ENCODE results near the gene PLEKHA7. TPM values are rescaled to one million over a fixed set of nuclear protein-coding genes. Genes with fewer than 3 reads are reported as not detected.
A peak's percentile ranks its signal among the peaks of the same experiment; 100 is the strongest.

PLEKHA7 gene
- total RNA-seq, 1 experiment from 2014 or later, result 1.7 TPM

- intact Hi-C loops (cut with micrococcal nuclease; ENCODE audit: unreplicated experiment), result no loop called here
- no TSS peak for BruUV-seq (replicated peaks)
- no peaks in the 10 kb centered on the region for H3K36me3 ChIP-seq (ENCODE audit: insufficient read depth, low read length, poor library complexity, severe bottlenecking)
- ChIA-PET CTCF (no interaction called here), POLR2A (ENCODE audit: low non-redundant PET) (no interaction called here)
- H3K27me3 ChIP-seq (replicated peaks; ENCODE audit: insufficient read depth, low read depth, low read length, poor library complexity), result no peaks in the 10 kb centered on the region
- no peak overlapping the region for H3K27ac ChIP-seq (ENCODE audit: low read depth, low read length, poor library complexity, severe bottlenecking)
- DNase-seq (ENCODE audit: low spot score), result no peak
- TF ChIP-seq CTCF (conservative IDR thresholded peaks at IDR 0.05; ENCODE audit: low read depth, low read length) (no peak), EZH2 (IDR thresholded peaks at IDR 0.05; ENCODE audit: borderline replicate concordance, low read depth, low read length, poor library complexity, severe bottlenecking) (no peak)
- H3K4me3 ChIP-seq (ENCODE audit: low read depth, low read length, poor library complexity, severe bottlenecking), result no peak overlapping the region
- H3K9me3 ChIP-seq (ENCODE audit: low read depth, low read length, poor library complexity, severe bottlenecking), result no peaks in the 10 kb centered on the region
- H3K4me1 ChIP-seq (ENCODE audit: insufficient read depth, low read length, poor library complexity, severe bottlenecking), result peaks cover 43% of the 10 kb centered on the region
Measured at GRCh38 chr11:16879690-16880089, 134.5 kb downstream of the PLEKHA7 start.

GRCh38 chr11:16876837-16877236 is 137.4 kb downstream of the PLEKHA7 start:
- Histone ChIP-seq H3K27ac (ENCODE audit: low read depth, low read length, poor library complexity, severe bottlenecking) (no peak overlapping the region), H3K4me3 (ENCODE audit: low read depth, low read length, poor library complexity, severe bottlenecking) (no peak overlapping the region), H3K9me3 (ENCODE audit: low read depth, low read length, poor library complexity, severe bottlenecking) (no peaks in the 10 kb centered on the region), H3K27me3 (replicated peaks; ENCODE audit: insufficient read depth, low read depth, low read length, poor library complexity) (no peaks in the 10 kb centered on the region), H3K4me1 (ENCODE audit: insufficient read depth, low read length, poor library complexity, severe bottlenecking) (peaks cover 24% of the 10 kb centered on the region), H3K36me3 (ENCODE audit: insufficient read depth, low read length, poor library complexity, severe bottlenecking) (no peaks in the 10 kb centered on the region)
- TF ChIP-seq EZH2 (IDR thresholded peaks at IDR 0.05; ENCODE audit: borderline replicate concordance, low read depth, low read length, poor library complexity, severe bottlenecking), result no peak
- no peak; the same call in 1 of the 2 replicates for TF ChIP-seq CTCF (conservative IDR thresholded peaks at IDR 0.05; ENCODE audit: low read depth, low read length)
- POLR2A ChIA-PET (ENCODE audit: low non-redundant PET), result interaction anchor here (0.7 kb wide), 1 partner anchor 47 kb away, joined by 3 read pairs; no protein-coding TSS in a partner anchor
- intact Hi-C loops (cut with micrococcal nuclease; ENCODE audit: unreplicated experiment), result no loop called here
- DNase-seq (ENCODE audit: low spot score), result peak; percentile 27
- CTCF ChIA-PET, result no interaction called here
- no TSS peak for BruUV-seq (replicated peaks)

GRCh38 chr11:16876053-16876752 is 138.0 kb downstream of the PLEKHA7 start:
- POLR2A ChIA-PET (ENCODE audit: low non-redundant PET), result no interaction called here
- no peak for DNase-seq (ENCODE audit: low spot score)
- peaks cover 17% of the 10 kb centered on the region for H3K4me1 ChIP-seq (ENCODE audit: insufficient read depth, low read length, poor library complexity, severe bottlenecking)
- no TSS peak for BruUV-seq (replicated peaks)
- no peak overlapping the region for H3K27ac ChIP-seq (ENCODE audit: low read depth, low read length, poor library complexity, severe bottlenecking)
- intact Hi-C loops (cut with micrococcal nuclease; ENCODE audit: unreplicated experiment), result no loop called here
- H3K36me3 ChIP-seq (ENCODE audit: insufficient read depth, low read length, poor library complexity, severe bottlenecking), result no peaks in the 10 kb centered on the region
- no peaks in the 10 kb centered on the region for H3K9me3 ChIP-seq (ENCODE audit: low read depth, low read length, poor library complexity, severe bottlenecking)
- no peak overlapping the region for H3K4me3 ChIP-seq (ENCODE audit: low read depth, low read length, poor library complexity, severe bottlenecking)
- TF ChIP-seq EZH2 (IDR thresholded peaks at IDR 0.05; ENCODE audit: borderline replicate concordance, low read depth, low read length, poor library complexity, severe bottlenecking) (no peak), CTCF (conservative IDR thresholded peaks at IDR 0.05; ENCODE audit: low read depth, low read length) (no peak)
- CTCF ChIA-PET, result no interaction called here
- no peaks in the 10 kb centered on the region for H3K27me3 ChIP-seq (replicated peaks; ENCODE audit: insufficient read depth, low read depth, low read length, poor library complexity)
